ENCODE measurements around the gene COL5A3.
"Not testable (repeated sequence)": the region's sequence is repeated elsewhere in the genome, so short reads cannot be mapped to it uniquely, and the experiment has no call there.

COL5A3 gene

DNA sequence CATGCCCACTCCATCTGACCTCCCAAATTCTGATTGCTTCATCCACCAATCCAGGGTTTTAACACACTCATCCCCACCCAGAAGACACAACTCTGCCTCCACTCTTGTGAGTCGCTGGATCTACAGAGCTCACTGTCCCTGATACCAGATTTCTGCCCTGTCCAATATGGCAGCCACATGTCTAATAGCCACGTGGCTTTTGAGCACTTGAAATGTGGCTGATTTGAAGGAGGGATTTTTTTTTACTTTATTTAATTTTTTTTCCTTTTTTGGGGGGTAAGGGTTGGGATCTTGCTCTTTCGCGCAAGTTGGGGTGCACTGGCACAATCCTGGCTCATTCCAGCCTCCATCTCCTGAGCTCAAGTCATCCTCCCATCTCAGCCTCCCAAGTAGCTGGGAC is 49.2 kb downstream of the COL5A3 start:
- no peak for DNase-seq (ENCODE audit: low spot score)
- in situ Hi-C loops (cut with MboI; ENCODE audit: low sequenced_read_pairs, unreplicated experiment) = no loop called here
- TF ChIP-seq CTCF (IDR thresholded peaks at IDR 0.05; ENCODE audit: borderline replicate concordance, control extremely low read depth, extremely low read depth, insufficient read depth, missing control alignments) = no peak

GRCh38 chr19:9958379-9958821 is 51.9 kb downstream of the COL5A3 start:
- DNase-seq (ENCODE audit: low spot score) = no peak
- in situ Hi-C loops (cut with MboI; ENCODE audit: low sequenced_read_pairs, unreplicated experiment) = no loop called here
- no peak for TF ChIP-seq CTCF (IDR thresholded peaks at IDR 0.05; ENCODE audit: borderline replicate concordance, control extremely low read depth, extremely low read depth, insufficient read depth, missing control alignments)

DNA sequence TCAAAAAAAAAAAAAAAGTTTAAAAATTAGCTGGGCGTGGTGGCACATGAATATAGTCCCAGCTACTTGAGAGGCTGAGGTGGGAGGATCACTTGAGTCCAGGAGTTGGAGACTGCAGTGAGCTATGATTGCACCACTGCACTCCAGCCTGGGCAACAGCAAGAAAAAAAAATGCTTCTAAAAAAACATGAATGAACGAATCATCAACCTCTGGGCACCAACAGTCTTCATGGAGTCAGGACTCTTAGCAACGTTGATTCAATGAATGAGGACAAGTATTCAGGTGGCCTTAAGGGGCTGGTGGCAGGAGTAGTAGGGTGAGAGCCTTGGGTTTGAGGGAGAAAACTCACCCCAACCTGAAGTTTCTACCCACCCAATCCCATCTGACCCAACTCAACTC is 53.3 kb downstream of the COL5A3 start:
- no peak for TF ChIP-seq CTCF (IDR thresholded peaks at IDR 0.05; ENCODE audit: borderline replicate concordance, control extremely low read depth, extremely low read depth, insufficient read depth, missing control alignments)
- DNase-seq (ENCODE audit: low spot score) = no peak

GRCh38 chr19:9953802-9954542 is 56.3 kb downstream of the COL5A3 start:
- DNase-seq (ENCODE audit: low spot score) = no peak
- in situ Hi-C loops (cut with MboI; ENCODE audit: low sequenced_read_pairs, unreplicated experiment) = no loop called here
- TF ChIP-seq CTCF (IDR thresholded peaks at IDR 0.05; ENCODE audit: borderline replicate concordance, control extremely low read depth, extremely low read depth, insufficient read depth, missing control alignments) = no peak

More for the DNA sequence above, 53.3 kb downstream of the COL5A3 start:
- in situ Hi-C loops (cut with MboI; ENCODE audit: low sequenced_read_pairs, unreplicated experiment) = no loop called here

DNA sequence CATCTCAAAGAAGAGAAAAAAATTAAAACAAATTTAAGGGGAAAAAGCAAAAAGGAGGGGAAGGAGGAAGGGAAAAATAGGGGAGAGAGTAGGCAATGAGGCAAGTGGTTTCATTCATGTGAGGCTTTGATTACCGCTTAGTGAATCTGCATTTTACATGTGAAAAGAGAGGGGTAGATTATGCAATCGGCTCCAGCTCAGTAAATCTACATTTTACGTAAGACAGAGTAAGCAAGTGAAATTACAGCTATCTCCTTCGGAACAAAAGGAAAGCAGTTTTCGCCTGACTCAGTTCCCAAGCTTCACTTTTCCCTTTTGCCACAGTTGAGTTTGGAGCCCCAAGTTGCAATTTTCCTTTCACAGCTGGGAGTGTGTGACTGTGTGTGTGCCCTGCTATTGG is 58.0 kb downstream of the COL5A3 start:
- in situ Hi-C loops (cut with MboI; ENCODE audit: low sequenced_read_pairs, unreplicated experiment) = no loop called here
- TF ChIP-seq CTCF (IDR thresholded peaks at IDR 0.05; ENCODE audit: borderline replicate concordance, control extremely low read depth, extremely low read depth, insufficient read depth, missing control alignments) = no peak
- DNase-seq (ENCODE audit: low spot score) = no peak

DNA sequence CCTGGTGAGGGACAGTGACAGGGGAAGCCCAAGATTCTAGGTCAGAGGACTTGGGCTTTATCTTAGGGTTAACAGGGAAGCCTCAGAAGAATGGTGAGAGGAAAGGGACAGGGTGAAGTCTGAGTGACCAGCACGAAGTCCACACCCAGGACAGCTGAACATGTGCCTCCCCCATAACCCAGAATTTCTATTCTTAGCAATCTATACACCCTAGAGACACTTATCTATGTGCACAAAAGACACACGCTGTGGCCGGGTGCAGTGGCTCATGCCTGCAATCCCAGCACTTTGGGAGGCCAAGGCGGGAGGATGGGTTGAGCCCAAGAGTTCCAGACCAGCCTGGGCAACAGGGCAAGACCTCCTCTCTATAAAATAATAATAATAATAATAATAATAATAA is 62.9 kb downstream of the COL5A3 start:
- no peak for DNase-seq (ENCODE audit: low spot score)
- TF ChIP-seq CTCF (IDR thresholded peaks at IDR 0.05; ENCODE audit: borderline replicate concordance, control extremely low read depth, extremely low read depth, insufficient read depth, missing control alignments) = no peak
- in situ Hi-C loops (cut with MboI; ENCODE audit: low sequenced_read_pairs, unreplicated experiment) = loop anchor here (25.0 kb wide), 2 partner anchors 290 to 440 kb away; partner anchors contain the start of genes S1PR2 and TYK2

GRCh38 chr19:9946528-9947125 is 63.7 kb downstream of the COL5A3 start:
- DNase-seq (ENCODE audit: low spot score) = not testable (repeated sequence)
- in situ Hi-C loops (cut with MboI; ENCODE audit: low sequenced_read_pairs, unreplicated experiment) = loop anchor here (25.0 kb wide), 2 partner anchors 291 to 441 kb away; partner anchors contain the start of genes S1PR2 and TYK2
